Testis (tissue), 3 donors: ENCODE data around the gene SH3RF3. TPM values are rescaled to one million over a fixed set of nuclear protein-coding genes. Genes with fewer than 3 reads are reported as not detected.

Source experiments
- DNase-seq: peaks from one replicate; pipeline ENCODE4 v3.0.0-alpha.2; 2019
- H3K27ac ChIP-seq, 2 donors: fragments of 200-600 bp; sonication (generic); one replicate each; pipeline ENCODE4 v1.5.1; 2019
- H3K27me3 ChIP-seq: fragments of 200-600 bp; sonication (generic); one replicate; pipeline ENCODE4 v1.5.1; 2019
- H3K36me3 ChIP-seq: fragments of 200-600 bp; sonication (generic); one replicate; pipeline ENCODE4 v1.5.1; 2017; ENCODE audit warnings: low read depth; ENCODE audit errors: missing control alignments
- H3K4me1 ChIP-seq: fragments of 200-600 bp; sonication (generic); one replicate; pipeline ENCODE4 v1.5.1; 2019
- H3K4me3 ChIP-seq, 2 donors: fragments of 200-600 bp; sonication (generic); one replicate each; pipeline ENCODE4 v1.5.1; 2017 to 2019
- H3K9me3 ChIP-seq: fragments of 200-600 bp; sonication (generic); one replicate; pipeline ENCODE4 v1.5.1; 2017
- POLR2A ChIP-seq: fragments of 450-650 bp; IDR thresholded peaks from one replicate; pipeline ENCODE4 v1.6.1; 2017; ENCODE audit warnings: antibody characterized with exemption, mild to moderate bottlenecking, moderate library complexity
- WGBS, 2 donors: methylation state at CpG; one replicate each; pipeline ENCODE4 v1.1.5; 2018; 5-methylcytosine and 5-hydroxymethylcytosine counted together
- intact Hi-C: fragments of 100-400 bp; cut with DNase I; formaldehyde crosslinking; loops from one replicate; pipeline ENCODE4 v1.15.1; 2023; ENCODE audit warnings: low total_unique reads
- polyA plus RNA-seq: library from polyadenylated mRNA; stranded (reverse); fragments of 350-450 nt; fragmentation: Illumina TruSeq; extraction: RNeasy Lipid Tissue Mini Kit (QIAGEN cat#74804); gene quantifications from one replicate; pipeline ENCODE4 v1.2.3, GENCODE V29; 2014; ENCODE audit warnings: low read depth, low replicate concordance; ENCODE audit not compliant: insufficient read depth
- total RNA-seq, 2 donors: library from RNA; depleted of rRNA; stranded (reverse); fragments of >200 nt; gene quantifications; one replicate each; pipeline ENCODE4 v1.2.3, GENCODE V29; 2016
- TF ChIP-seq, protein P1 (sequence below), 3 experiments: fragments of 450-650 bp in 2 of 3; fragments of 200-600 bp in 1 of 3; sonication (generic) in 1 of 3; IDR thresholded peaks; one replicate each; pipeline ENCODE4 v1.5.1; 2016 to 2019; ENCODE audit warnings: antibody characterized with exemption in 3 of 3, mild to moderate bottlenecking in 2 of 3, moderate library complexity in 1 of 3

Gene SH3RF3
- total and polyA plus RNA-seq, 3 donors from 2014 or later, result 9.3 to 20.1 (median 16.5) TPM

DNA sequence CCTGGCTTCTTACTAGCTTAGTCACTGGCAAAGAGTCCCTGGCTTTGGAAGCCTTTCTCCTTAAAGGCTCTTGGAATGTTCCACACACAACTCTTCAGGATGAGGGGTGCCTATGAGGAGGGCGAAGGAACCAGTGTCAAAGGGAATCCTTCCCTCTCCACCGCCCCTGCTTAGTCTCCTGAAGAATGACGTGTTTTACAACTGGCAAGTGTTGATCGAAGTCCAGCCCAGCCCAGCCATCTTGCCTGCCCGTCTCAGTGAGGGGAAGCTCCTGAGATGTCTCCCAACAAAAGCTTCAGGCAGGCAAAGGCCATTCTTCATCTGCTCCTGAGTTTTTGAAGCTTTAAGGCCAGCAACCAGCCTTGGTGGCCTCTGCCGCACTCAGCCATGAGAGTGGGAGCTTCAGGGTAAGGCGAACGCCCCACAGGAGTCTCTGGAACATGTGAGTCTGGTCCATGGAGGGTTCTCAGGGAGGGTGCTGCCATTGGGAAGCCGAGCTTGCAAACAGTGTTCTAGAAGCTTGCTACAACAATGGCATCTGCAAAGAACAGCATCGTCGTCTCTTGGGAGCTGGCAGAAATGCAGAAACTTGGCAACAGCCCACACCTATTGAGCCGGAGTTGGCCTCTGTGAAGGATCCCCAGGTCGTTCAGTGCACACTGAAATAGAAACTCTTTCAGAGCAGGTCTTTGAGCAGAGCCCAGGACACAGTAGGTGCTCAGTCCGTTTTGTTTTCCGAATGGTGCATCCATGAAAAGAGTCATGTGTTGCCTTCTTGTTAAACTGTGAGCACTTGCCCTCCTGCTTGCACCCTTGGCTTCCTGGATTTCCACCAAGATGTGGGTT lies 264.0 kb downstream of the SH3RF3 start:
- Histone ChIP-seq H3K27me3 (no peaks in the 10 kb centered on the region), H3K36me3 (no peaks in the 10 kb centered on the region), H3K4me1 (no peaks in the 10 kb centered on the region), H3K4me3 (no peak overlapping the region), H3K9me3 (no peaks in the 10 kb centered on the region), H3K27ac (no peak overlapping the region)
- intact Hi-C loops, result no loop called here
- DNase-seq, result no peak
- 82 to 91% methylated on average over 9 to 15 of the region's 15 CpGs for WGBS, 2 donors
- TF ChIP-seq POLR2A, result no peak
- TF ChIP-seq, protein P1, sequence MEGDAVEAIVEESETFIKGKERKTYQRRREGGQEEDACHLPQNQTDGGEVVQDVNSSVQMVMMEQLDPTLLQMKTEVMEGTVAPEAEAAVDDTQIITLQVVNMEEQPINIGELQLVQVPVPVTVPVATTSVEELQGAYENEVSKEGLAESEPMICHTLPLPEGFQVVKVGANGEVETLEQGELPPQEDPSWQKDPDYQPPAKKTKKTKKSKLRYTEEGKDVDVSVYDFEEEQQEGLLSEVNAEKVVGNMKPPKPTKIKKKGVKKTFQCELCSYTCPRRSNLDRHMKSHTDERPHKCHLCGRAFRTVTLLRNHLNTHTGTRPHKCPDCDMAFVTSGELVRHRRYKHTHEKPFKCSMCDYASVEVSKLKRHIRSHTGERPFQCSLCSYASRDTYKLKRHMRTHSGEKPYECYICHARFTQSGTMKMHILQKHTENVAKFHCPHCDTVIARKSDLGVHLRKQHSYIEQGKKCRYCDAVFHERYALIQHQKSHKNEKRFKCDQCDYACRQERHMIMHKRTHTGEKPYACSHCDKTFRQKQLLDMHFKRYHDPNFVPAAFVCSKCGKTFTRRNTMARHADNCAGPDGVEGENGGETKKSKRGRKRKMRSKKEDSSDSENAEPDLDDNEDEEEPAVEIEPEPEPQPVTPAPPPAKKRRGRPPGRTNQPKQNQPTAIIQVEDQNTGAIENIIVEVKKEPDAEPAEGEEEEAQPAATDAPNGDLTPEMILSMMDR (IDR thresholded peaks at IDR 0.05), result no peak

DNA sequence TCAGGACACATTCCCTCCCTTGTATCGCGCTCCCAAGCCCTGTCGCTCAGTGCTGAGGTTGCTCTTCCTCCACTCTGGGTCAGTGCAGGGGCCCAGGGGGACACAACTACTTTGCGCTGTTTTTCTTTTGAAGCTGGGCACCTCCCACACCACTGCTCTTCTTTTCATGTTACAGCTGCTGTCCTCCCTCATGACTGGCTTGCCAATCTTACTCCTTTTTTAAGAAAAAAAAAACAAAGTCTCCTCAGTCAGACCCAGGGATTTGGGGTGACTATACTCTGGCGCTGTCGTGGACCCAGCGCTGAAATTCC lies 264.6 kb downstream of the SH3RF3 start:
- TF ChIP-seq POLR2A, result no peak
- TF ChIP-seq, protein P1 (IDR thresholded peaks at IDR 0.05), result no peak
- Histone ChIP-seq H3K27me3 (no peaks in the 10 kb centered on the region), H3K4me1 (no peaks in the 10 kb centered on the region), H3K4me3 (no peak overlapping the region), H3K27ac (no peak overlapping the region), H3K36me3 (no peaks in the 10 kb centered on the region), H3K9me3 (no peaks in the 10 kb centered on the region)
- WGBS, 2 donors, result 64 to 89% methylated on average over 7 of the region's 7 CpGs
- DNase-seq, result no peak
- intact Hi-C loops, result no loop called here

DNA sequence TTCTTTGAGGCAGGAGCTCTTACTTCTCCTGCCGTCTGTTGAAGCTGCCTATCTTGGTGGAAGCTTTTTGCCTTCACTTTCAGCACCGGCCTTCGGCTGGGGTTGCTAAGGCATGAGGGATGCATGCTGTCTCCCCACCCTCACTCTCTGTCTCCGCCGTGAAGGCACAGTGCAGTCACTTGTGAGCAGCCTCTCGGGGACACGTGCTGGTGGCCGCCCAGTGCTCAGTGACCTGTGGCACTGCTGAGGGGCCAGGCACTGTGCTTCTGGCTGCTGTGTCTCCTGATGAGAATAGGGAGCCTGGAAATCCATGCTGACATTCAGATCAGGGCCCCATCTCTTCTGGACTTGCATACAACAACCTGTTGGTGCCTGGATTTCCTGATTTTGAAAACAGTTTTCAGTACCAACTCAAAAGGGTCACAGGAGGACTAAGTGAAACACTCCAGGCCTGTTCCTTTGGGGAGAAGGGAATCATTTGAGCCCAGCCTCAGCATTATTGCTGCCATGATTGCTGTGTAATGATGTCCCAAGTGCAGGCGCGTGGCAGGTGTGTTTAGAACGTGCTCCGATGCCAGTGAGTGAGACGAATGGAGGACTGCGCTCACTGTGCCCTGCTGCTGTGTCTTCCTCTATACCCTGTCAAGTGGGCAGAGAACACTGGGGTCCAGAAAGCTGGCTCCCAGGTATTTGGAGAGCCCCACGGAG lies 266.6 kb downstream of the SH3RF3 start:
- DNase-seq, result no peak
- intact Hi-C loops, result no loop called here
- WGBS, 2 donors, result 93% methylated on average over 14 to 15 of the region's 15 CpGs

DNA sequence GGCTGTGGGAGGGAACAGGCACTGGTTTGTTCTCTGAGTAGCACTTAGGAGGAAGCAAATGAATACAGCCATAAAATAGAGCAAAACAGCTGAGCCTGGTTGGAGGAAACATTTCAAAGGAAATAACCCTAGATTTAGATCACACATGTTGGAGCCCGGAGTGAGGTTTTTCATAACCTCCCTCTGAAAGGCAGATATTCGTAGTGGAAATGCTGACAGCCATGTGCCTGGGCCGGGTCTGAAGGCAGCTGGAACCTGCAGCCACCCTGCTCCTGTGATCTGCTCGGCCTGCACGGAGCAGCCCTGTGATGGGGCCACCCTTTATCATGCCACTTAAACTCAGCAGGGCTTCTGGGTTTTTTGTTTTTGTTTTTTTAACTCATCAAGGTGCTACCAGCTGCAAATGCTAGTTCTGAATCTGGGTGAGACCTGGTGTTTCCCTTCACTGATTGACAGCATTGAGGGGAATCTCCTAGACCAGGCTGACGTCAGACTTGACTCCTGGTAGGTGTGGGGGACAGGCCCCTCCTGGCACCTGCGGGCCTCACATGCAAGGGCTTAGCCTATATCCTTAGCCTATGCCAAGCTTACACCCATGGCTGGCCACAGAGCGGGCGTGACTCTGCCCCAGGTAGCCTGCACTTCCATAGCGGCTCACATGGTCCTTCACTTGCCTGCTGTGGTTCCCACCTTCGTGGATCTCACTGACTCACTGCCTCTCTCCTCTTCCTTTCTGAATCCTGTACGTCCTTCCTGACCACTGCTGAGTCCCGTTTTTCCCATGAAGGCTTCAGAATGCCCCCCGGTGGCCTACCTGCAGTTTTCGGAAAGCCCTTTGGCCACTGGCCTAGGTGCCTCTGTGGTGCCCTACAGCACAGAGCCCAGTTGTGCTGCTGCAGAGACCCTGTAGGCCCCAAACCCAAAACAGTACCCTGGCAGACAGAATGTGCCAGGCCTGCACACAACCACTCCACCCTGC lies 267.5 kb downstream of the SH3RF3 start:
- no peak overlapping the region for H3K27ac ChIP-seq
- WGBS, 2 donors, result 81 to 88% methylated on average over 15 of the region's 15 CpGs
- DNase-seq, result no peak
- H3K4me3 ChIP-seq, result no peak overlapping the region
- TF ChIP-seq, protein P1 (IDR thresholded peaks at IDR 0.05), result no peak
- no peak for TF ChIP-seq POLR2A
- H3K36me3 ChIP-seq, result no peaks in the 10 kb centered on the region
- H3K9me3 ChIP-seq, result no peaks in the 10 kb centered on the region
- H3K27me3 ChIP-seq, result no peaks in the 10 kb centered on the region
- intact Hi-C loops, result no loop called here
- no peaks in the 10 kb centered on the region for H3K4me1 ChIP-seq

More for the DNA sequence above, 266.6 kb downstream of the SH3RF3 start:
- no peaks in the 10 kb centered on the region for H3K4me1 ChIP-seq
- TF ChIP-seq POLR2A, result no peak
- TF ChIP-seq, protein P1 (IDR thresholded peaks at IDR 0.05), result no peak
- H3K27ac ChIP-seq, result no peak overlapping the region
- H3K4me3 ChIP-seq, result no peak overlapping the region
- no peaks in the 10 kb centered on the region for H3K27me3 ChIP-seq
- no peaks in the 10 kb centered on the region for H3K9me3 ChIP-seq
- H3K36me3 ChIP-seq, result no peaks in the 10 kb centered on the region
